Measurements from ENCODE around the gene DNAAF5.
A peak's percentile ranks its signal among the peaks of the same experiment; 100 is the strongest.

DNAAF5 gene

GRCh38 chr7:767580-767940 is 41.1 kb downstream of the DNAAF5 start:
- Histone ChIP-seq H3K4me3 (ENCODE audit: low read length, poor library complexity, severe bottlenecking) (no peak overlapping the region), H3K9me3 (ENCODE audit: insufficient read depth, low read depth, low read length) (no peaks in the 10 kb centered on the region), H3K36me3 (ENCODE audit: insufficient read depth, low read length) (peaks cover 30% of the 10 kb centered on the region; the same call in 1 of the 2 replicates), H3K4me1 (ENCODE audit: insufficient read depth, low read length, poor library complexity, severe bottlenecking) (no peaks in the 10 kb centered on the region), H4K20me1 (ENCODE audit: insufficient read depth, low read length, poor library complexity, severe bottlenecking) (no peaks in the 10 kb centered on the region), H3K27me3 (ENCODE audit: insufficient read depth, low read length, poor library complexity, severe bottlenecking) (no peaks in the 10 kb centered on the region), H3K4me2 (ENCODE audit: low read depth, low read length, poor library complexity, severe bottlenecking) (no peak overlapping the region), H3K9ac (ENCODE audit: low read depth, low read length, poor library complexity, severe bottlenecking) (no peak overlapping the region), H2AFZ (ENCODE audit: low read length) (no peak overlapping the region), H3K79me2 (ENCODE audit: insufficient read depth, low read length) (no peaks in the 10 kb centered on the region), H3K9me2 (replicated peaks; ENCODE audit: low read depth, low read length) (no peaks in the 10 kb centered on the region), H3F3A (ENCODE audit: low read depth) (no peaks in the 10 kb centered on the region)
- TF ChIP-seq CTCF (conservative IDR thresholded peaks at IDR 0.05; ENCODE audit: low read length) (no peak), EZH2phosphoT487 (IDR thresholded peaks at IDR 0.05; ENCODE audit: borderline replicate concordance) (no peak)

DNA sequence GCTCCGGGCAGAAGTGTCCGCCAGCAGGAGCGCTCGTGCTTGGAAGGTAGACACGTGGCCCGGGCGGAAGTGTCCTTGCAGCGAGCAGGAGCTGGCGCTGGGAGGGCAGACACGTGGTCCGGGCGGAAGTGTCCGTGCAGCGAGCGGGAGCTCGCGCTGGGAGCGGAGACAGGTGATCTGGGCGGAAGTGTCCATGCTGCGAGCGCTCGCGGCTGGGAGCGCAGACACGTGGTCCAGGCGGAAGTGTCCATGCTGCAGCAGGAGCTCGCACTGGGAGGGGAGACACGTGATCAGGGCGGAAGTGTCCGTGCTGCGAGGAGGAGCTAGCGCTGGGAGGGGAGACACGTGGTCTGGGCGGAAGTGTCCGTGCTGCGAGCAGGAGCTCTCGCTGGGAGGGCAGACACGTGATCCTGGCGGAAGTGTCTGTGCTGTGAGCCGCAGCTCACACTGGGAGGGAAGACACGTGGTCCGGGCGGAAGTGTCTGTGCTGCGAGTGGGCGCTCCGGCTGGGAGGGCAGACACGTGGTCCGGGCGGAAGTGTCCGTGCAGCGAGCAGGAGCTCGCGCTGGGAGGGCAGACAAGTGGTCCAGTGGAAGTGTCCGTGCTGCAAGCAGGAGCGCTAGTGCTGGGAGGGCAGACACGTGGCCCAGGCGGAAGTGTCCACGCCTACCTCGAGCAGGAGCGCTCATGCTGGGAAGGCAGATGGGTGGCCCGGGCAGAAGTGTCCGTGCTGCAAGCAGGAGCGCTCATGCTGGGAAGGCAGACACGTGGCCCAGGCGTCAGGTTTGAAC is 41.6 kb downstream of the DNAAF5 start:
- H3K27me3 ChIP-seq (ENCODE audit: insufficient read depth, low read length, poor library complexity, severe bottlenecking) = no peaks in the 10 kb centered on the region
- H3K4me1 ChIP-seq (ENCODE audit: insufficient read depth, low read length, poor library complexity, severe bottlenecking) = no peaks in the 10 kb centered on the region
- no peak overlapping the region for H3K4me2 ChIP-seq (ENCODE audit: low read depth, low read length, poor library complexity, severe bottlenecking)
- peaks cover 30% of the 10 kb centered on the region; the same call in 1 of the 2 replicates for H3K36me3 ChIP-seq (ENCODE audit: insufficient read depth, low read length)
- no peaks in the 10 kb centered on the region for H3K9me2 ChIP-seq (replicated peaks; ENCODE audit: low read depth, low read length)
- H3F3A ChIP-seq (ENCODE audit: low read depth) = no peaks in the 10 kb centered on the region
- H3K4me3 ChIP-seq (ENCODE audit: low read length, poor library complexity, severe bottlenecking) = no peak overlapping the region
- H3K9ac ChIP-seq (ENCODE audit: low read depth, low read length, poor library complexity, severe bottlenecking) = no peak overlapping the region
- H3K79me2 ChIP-seq (ENCODE audit: insufficient read depth, low read length) = no peaks in the 10 kb centered on the region
- TF ChIP-seq EZH2phosphoT487 (IDR thresholded peaks at IDR 0.05; ENCODE audit: borderline replicate concordance) (no peak), CTCF (conservative IDR thresholded peaks at IDR 0.05; ENCODE audit: low read length) (no peak)
- no peaks in the 10 kb centered on the region for H3K9me3 ChIP-seq (ENCODE audit: insufficient read depth, low read depth, low read length)
- H4K20me1 ChIP-seq (ENCODE audit: insufficient read depth, low read length, poor library complexity, severe bottlenecking) = no peaks in the 10 kb centered on the region
- no peak overlapping the region for H2AFZ ChIP-seq (ENCODE audit: low read length)

- Histone ChIP-seq H3K27me3 (ENCODE audit: insufficient read depth, low read length, poor library complexity, severe bottlenecking) (no peaks in the 10 kb centered on the region), H3F3A (ENCODE audit: low read depth) (no peaks in the 10 kb centered on the region), H3K79me2 (ENCODE audit: insufficient read depth, low read length) (no peaks in the 10 kb centered on the region), H3K4me3 (ENCODE audit: low read length, poor library complexity, severe bottlenecking) (no peak overlapping the region), H3K9me2 (replicated peaks; ENCODE audit: low read depth, low read length) (no peaks in the 10 kb centered on the region), H3K36me3 (ENCODE audit: insufficient read depth, low read length) (peaks cover 24% of the 10 kb centered on the region; the same call in 1 of the 2 replicates), H3K9me3 (ENCODE audit: insufficient read depth, low read depth, low read length) (no peaks in the 10 kb centered on the region), H3K4me1 (ENCODE audit: insufficient read depth, low read length, poor library complexity, severe bottlenecking) (no peaks in the 10 kb centered on the region), H3K4me2 (ENCODE audit: low read depth, low read length, poor library complexity, severe bottlenecking) (no peak overlapping the region), H4K20me1 (ENCODE audit: insufficient read depth, low read length, poor library complexity, severe bottlenecking) (no peaks in the 10 kb centered on the region), H3K9ac (ENCODE audit: low read depth, low read length, poor library complexity, severe bottlenecking) (no peak overlapping the region), H2AFZ (ENCODE audit: low read length) (no peak overlapping the region)
- TF ChIP-seq EZH2phosphoT487 (IDR thresholded peaks at IDR 0.05; ENCODE audit: borderline replicate concordance) = no peak
- TF ChIP-seq CTCF (conservative IDR thresholded peaks at IDR 0.05; ENCODE audit: low read length) = peak; percentile 18; the same call in 1 of the 2 replicates
Measured at GRCh38 chr7:768881-769504, 42.5 kb downstream of the DNAAF5 start.
